ENCODE data around the gene SCIN.

DNA sequence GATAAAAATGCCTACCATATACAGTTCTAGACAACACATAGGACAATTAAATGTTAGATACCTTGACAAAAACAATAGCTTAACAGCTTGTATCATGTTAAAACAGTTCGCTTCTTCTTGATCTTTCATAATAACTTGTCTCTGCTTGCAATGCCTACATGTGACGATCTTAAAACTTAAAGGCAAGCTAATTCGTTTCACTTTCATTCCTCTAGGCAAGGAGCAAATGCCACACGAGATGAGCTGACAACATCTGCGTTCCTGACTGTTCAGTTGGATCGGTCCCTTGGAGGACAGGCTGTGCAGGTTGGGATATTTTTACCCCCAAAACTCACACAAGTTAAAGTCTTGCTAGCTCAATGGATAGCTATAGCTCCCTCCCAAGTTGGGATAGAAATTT, 65.3 kb downstream of the SCIN start:
- TF ChIP-seq EZH2 (IDR thresholded peaks at IDR 0.05; ENCODE audit: insufficient read depth, poor library complexity, severe bottlenecking) (no peak), EZH2phosphoT487 (IDR thresholded peaks at IDR 0.05; ENCODE audit: insufficient read depth, low read depth) (no peak)
